ENCODE results near the gene SLC38A2. TPM values are rescaled to one million over a fixed set of nuclear protein-coding genes. Genes with fewer than 3 reads are reported as not detected.
A peak's percentile ranks its signal among the peaks of the same experiment; 100 is the strongest.

SLC38A2 gene
- total RNA-seq, 1 donor from 2014 or later = 1,114 TPM

GRCh38 chr12:46382964-46383653, 10.5 kb upstream of the SLC38A2 start:
- FAIRE-seq (no peak), DNase-seq (ENCODE audit: low read depth) (peak; percentile 85)
- TF ChIP-seq, protein P1, sequence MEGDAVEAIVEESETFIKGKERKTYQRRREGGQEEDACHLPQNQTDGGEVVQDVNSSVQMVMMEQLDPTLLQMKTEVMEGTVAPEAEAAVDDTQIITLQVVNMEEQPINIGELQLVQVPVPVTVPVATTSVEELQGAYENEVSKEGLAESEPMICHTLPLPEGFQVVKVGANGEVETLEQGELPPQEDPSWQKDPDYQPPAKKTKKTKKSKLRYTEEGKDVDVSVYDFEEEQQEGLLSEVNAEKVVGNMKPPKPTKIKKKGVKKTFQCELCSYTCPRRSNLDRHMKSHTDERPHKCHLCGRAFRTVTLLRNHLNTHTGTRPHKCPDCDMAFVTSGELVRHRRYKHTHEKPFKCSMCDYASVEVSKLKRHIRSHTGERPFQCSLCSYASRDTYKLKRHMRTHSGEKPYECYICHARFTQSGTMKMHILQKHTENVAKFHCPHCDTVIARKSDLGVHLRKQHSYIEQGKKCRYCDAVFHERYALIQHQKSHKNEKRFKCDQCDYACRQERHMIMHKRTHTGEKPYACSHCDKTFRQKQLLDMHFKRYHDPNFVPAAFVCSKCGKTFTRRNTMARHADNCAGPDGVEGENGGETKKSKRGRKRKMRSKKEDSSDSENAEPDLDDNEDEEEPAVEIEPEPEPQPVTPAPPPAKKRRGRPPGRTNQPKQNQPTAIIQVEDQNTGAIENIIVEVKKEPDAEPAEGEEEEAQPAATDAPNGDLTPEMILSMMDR (IDR thresholded peaks at IDR 0.05; ENCODE audit: insufficient read depth, low read length, severe bottlenecking) = no peak
- no peaks in the 10 kb centered on the region for H3K36me3 ChIP-seq (ENCODE audit: control insufficient read depth, insufficient read depth, low read length)
- no peaks in the 10 kb centered on the region for H3K27me3 ChIP-seq (ENCODE audit: control insufficient read depth, insufficient read depth, low read length)
- peak overlapping the region; percentile 77 for H3K4me3 ChIP-seq (ENCODE audit: low read depth, low read length)

GRCh38 chr12:46382408-46382963, 9.9 kb upstream of the SLC38A2 start:
- H3K4me3 ChIP-seq (ENCODE audit: low read depth, low read length) = peak overlapping the region; percentile 77
- TF ChIP-seq, protein P1 (IDR thresholded peaks at IDR 0.05; ENCODE audit: insufficient read depth, low read length, severe bottlenecking) = no peak
- H3K27me3 ChIP-seq (ENCODE audit: control insufficient read depth, insufficient read depth, low read length) = no peaks in the 10 kb centered on the region
- DNase-seq (ENCODE audit: low read depth) (no peak), FAIRE-seq (no peak)
- H3K36me3 ChIP-seq (ENCODE audit: control insufficient read depth, insufficient read depth, low read length) = no peaks in the 10 kb centered on the region

- no peak for DNase-seq (ENCODE audit: low read depth)
- Histone ChIP-seq H3K27me3 (ENCODE audit: control insufficient read depth, insufficient read depth, low read length) (no peaks in the 10 kb centered on the region), H3K4me3 (ENCODE audit: low read depth, low read length) (no peak overlapping the region), H3K36me3 (ENCODE audit: control insufficient read depth, insufficient read depth, low read length) (no peaks in the 10 kb centered on the region)
- FAIRE-seq = no peak
- TF ChIP-seq, protein P1 (IDR thresholded peaks at IDR 0.05; ENCODE audit: insufficient read depth, low read length, severe bottlenecking) = no peak
Measured at GRCh38 chr12:46380881-46381280, 8.3 kb upstream of the SLC38A2 start.

DNA sequence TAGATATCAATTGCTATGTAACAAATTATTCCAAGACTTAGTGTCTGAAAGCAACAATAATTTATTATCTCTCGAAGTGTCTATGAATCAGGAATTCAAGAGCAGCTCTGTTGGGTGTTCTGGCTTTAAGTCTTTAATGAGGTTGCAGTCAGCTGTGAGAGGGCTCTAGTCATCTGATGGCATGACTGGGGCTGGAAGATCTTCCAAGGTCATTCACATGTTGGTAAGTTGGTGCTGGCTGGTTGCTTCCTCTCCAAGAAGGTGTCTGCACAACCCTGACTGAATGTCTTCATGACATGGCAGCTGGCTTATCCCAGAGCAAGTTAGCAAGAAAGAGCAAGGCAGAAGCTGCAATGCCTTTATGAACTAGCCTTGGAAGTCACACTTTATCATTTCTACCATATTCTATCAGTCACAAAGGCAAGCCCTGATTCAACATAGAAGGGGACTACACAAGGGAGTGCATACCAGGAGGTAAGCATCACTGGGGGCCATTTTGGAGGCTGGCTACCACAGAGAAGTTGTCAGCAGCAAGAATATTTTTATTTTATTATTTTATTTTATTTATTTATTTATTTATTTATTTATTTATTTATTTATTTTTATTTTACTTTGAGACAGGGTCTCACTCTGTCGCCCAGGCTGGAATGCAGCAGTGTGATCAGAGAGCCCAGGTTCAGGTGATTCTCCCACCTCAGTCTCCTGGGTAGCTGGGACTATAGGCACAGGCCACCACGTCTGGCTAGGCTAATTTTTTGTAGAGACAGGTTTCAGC, 7.6 kb upstream of the SLC38A2 start:
- Histone ChIP-seq H3K4me3 (ENCODE audit: low read depth, low read length) (no peak overlapping the region), H3K36me3 (ENCODE audit: control insufficient read depth, insufficient read depth, low read length) (no peaks in the 10 kb centered on the region), H3K27me3 (ENCODE audit: control insufficient read depth, insufficient read depth, low read length) (no peaks in the 10 kb centered on the region)
- FAIRE-seq (no peak), DNase-seq (ENCODE audit: low read depth) (no peak)
- TF ChIP-seq, protein P1 (IDR thresholded peaks at IDR 0.05; ENCODE audit: insufficient read depth, low read length, severe bottlenecking) = no peak

- DNase-seq (ENCODE audit: low read depth) (no peak), FAIRE-seq (no peak)
- Histone ChIP-seq H3K27me3 (ENCODE audit: control insufficient read depth, insufficient read depth, low read length) (no peaks in the 10 kb centered on the region), H3K4me3 (ENCODE audit: low read depth, low read length) (no peak overlapping the region), H3K36me3 (ENCODE audit: control insufficient read depth, insufficient read depth, low read length) (no peaks in the 10 kb centered on the region)
- TF ChIP-seq, protein P1 (IDR thresholded peaks at IDR 0.05; ENCODE audit: insufficient read depth, low read length, severe bottlenecking) = no peak
Measured at GRCh38 chr12:46379352-46379751, 6.8 kb upstream of the SLC38A2 start.

Data from bronchial epithelial cell (primary cell).